ENCODE measurements around the gene AATF.

GRCh38 chr17:37103231-37103630 is 154.5 kb downstream of the AATF start:
- TF ChIP-seq CTCF (IDR thresholded peaks at IDR 0.05; ENCODE audit: low read length) (no peak), EZH2 (IDR thresholded peaks at IDR 0.05; ENCODE audit: borderline replicate concordance, low read length) (no peak)
